ENCODE results near the gene RPL10A. TPM values are rescaled to one million over a fixed set of nuclear protein-coding genes. Genes with fewer than 3 reads are reported as not detected.

Gene RPL10A
- total and polyA plus RNA-seq, 4 donors: 809 to 1,774 (median 855) TPM

DNA sequence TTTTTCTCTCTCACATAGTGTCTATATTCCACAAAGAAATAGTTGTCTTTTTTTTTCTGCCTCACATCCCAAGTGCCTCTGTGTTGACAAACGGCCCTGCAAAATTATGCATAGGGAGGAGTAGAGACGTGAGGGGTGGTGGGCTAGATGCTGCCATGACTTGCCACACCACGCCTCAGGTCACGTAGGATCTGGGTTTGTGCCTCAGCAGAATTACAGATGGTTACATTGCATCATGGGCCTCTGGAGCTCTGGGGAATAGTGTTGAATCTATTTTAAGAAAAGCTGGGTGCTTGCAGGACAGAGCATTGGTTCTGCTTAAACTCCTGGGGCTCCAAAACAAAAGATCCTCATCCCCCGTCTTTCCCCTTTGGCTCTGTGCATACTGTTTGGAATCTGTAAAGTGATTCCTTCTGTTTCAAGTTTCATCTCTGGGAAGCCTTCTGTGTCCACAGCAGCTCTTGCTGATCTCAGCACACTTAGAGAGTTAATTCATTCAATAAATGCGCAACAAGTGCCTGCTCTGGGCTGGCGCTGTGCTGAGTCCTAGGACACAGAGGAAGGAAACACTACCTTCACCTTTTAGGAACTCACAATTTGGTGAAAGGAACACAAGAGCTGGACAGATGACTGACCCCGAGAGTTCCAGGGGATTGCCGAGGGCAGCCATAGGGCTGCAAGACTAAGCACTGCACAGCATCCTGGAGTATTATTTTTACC is 13.7 kb upstream of the RPL10A start:
- Histone ChIP-seq H3K4me3 (ENCODE audit: low read depth, low read length) (no peak overlapping the region), H3K4me1 (ENCODE audit: control insufficient read depth, insufficient read depth, low read length) (peaks cover 15% of the 10 kb centered on the region), H3K27ac (ENCODE audit: low read depth, low read length) (no peak overlapping the region), H3K27me3 (ENCODE audit: control insufficient read depth, insufficient read depth, low read length) (no peaks in the 10 kb centered on the region), H3K36me3 (ENCODE audit: control insufficient read depth, insufficient read depth, low read length) (peaks cover 36% of the 10 kb centered on the region), H3K9me3 (ENCODE audit: control insufficient read depth, insufficient read depth, low read length) (no peaks in the 10 kb centered on the region)
- peak in 1 of 6 donors; percentile 8 for DNase-seq (ENCODE audit: low read depth in 4 of 6, low spot score in 6 of 6)
- 81% methylated on average over 4 of the region's 9 CpGs for WGBS (ENCODE audit: insufficient coverage)

DNA sequence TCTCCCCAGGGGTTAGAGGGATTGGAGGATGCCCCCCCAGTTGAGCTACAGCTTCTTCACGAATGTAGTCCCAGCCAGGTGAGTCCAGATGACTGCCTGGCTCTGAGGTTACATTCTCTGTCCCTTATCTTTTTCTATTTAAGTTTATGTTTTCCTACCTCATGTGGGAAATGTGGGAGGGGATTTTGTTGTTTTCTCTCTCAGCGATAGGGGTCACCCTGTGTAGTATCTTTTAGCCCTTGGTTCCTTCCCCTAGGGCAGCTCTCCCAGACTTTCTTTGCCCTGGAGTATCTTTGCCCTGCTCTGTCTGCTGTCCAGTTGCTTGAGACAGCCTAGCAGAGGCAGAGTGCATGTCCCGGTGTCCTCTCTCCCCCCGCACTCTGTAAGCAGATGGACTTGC is 10.3 kb upstream of the RPL10A start:
- DNase-seq (ENCODE audit: low read depth in 4 of 6, low spot score in 6 of 6): no peak
- Histone ChIP-seq H3K36me3 (ENCODE audit: control insufficient read depth, insufficient read depth, low read length) (peaks cover 58% of the 10 kb centered on the region), H3K27ac (ENCODE audit: low read depth, low read length) (no peak overlapping the region), H3K4me1 (ENCODE audit: control insufficient read depth, insufficient read depth, low read length) (peaks cover 7% of the 10 kb centered on the region), H3K4me3 (ENCODE audit: low read depth, low read length) (no peak overlapping the region), H3K27me3 (ENCODE audit: control insufficient read depth, insufficient read depth, low read length) (no peaks in the 10 kb centered on the region), H3K9me3 (ENCODE audit: control insufficient read depth, insufficient read depth, low read length) (no peaks in the 10 kb centered on the region)
- WGBS (ENCODE audit: insufficient coverage): 77% methylated on average over 3 of the region's 4 CpGs

DNA sequence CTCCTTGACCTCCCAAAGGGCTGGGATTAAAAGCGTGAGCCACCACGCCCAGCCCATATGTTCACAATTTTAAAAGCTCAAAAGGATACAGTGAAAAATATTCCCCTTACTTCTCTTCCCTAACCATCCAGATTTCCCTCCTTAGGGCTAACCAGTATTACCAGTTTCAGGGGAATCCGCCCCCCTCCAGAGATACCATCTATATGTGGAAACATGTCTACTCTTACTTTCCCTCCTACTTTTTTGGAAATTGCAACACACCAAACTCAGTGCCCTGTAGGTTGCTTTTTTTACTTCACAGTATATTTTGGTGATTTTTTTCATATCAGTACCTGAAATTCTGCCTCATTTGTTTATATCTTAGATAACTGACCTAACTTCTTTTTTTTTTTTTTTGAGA is 6.9 kb upstream of the RPL10A start:
- H3K4me3 ChIP-seq (ENCODE audit: low read depth, low read length): no peak overlapping the region
- DNase-seq (ENCODE audit: low read depth in 4 of 6, low spot score in 6 of 6): no peak
- no peaks in the 10 kb centered on the region for H3K27me3 ChIP-seq (ENCODE audit: control insufficient read depth, insufficient read depth, low read length)
- H3K4me1 ChIP-seq (ENCODE audit: control insufficient read depth, insufficient read depth, low read length): no peaks in the 10 kb centered on the region
- no peaks in the 10 kb centered on the region for H3K9me3 ChIP-seq (ENCODE audit: control insufficient read depth, insufficient read depth, low read length)
- H3K27ac ChIP-seq (ENCODE audit: low read depth, low read length): no peak overlapping the region
- peaks cover 57% of the 10 kb centered on the region for H3K36me3 ChIP-seq (ENCODE audit: control insufficient read depth, insufficient read depth, low read length)
- 70% methylated on average over 2 of the region's 3 CpGs for WGBS (ENCODE audit: insufficient coverage)

GRCh38 chr6:35463292-35463691 is 4.9 kb upstream of the RPL10A start:
- no peaks in the 10 kb centered on the region for H3K27me3 ChIP-seq (ENCODE audit: control insufficient read depth, insufficient read depth, low read length)
- WGBS (ENCODE audit: insufficient coverage): 80% methylated on average over 2 of the region's 4 CpGs
- no peak overlapping the region for H3K4me3 ChIP-seq (ENCODE audit: low read depth, low read length)
- no peak for DNase-seq (ENCODE audit: low read depth in 4 of 6, low spot score in 6 of 6)
- peaks cover 7% of the 10 kb centered on the region for H3K4me1 ChIP-seq (ENCODE audit: control insufficient read depth, insufficient read depth, low read length)
- no peaks in the 10 kb centered on the region for H3K9me3 ChIP-seq (ENCODE audit: control insufficient read depth, insufficient read depth, low read length)
- H3K27ac ChIP-seq (ENCODE audit: low read depth, low read length): no peak overlapping the region
- H3K36me3 ChIP-seq (ENCODE audit: control insufficient read depth, insufficient read depth, low read length): peaks cover 46% of the 10 kb centered on the region

DNA sequence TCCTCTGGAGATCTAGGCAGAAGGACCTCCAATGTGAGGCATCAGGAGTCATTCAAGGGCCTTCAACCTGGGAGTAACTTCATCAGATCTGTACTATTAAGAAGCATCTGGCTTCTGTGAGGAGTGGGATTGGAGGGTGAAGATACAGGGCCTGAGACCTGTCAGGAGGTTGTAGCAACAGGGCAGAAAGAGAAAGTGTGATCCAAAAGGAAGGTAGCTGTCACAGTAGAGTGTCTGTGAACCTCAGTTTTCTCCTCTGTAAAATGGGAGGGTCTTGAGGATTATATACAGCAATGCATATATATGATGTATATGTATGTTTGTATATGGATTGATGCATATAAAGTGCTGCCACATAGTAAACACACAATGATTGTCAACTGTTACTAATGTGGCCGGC is 2.6 kb upstream of the RPL10A start:
- Histone ChIP-seq H3K4me1 (ENCODE audit: control insufficient read depth, insufficient read depth, low read length) (peaks cover 30% of the 10 kb centered on the region), H3K9me3 (ENCODE audit: control insufficient read depth, insufficient read depth, low read length) (no peaks in the 10 kb centered on the region), H3K4me3 (ENCODE audit: low read depth, low read length) (no peak overlapping the region), H3K36me3 (ENCODE audit: control insufficient read depth, insufficient read depth, low read length) (peaks cover 29% of the 10 kb centered on the region), H3K27ac (ENCODE audit: low read depth, low read length) (no peak overlapping the region), H3K27me3 (ENCODE audit: control insufficient read depth, insufficient read depth, low read length) (no peaks in the 10 kb centered on the region)
- no CpG with 5 or more reads among the region's 1 CpG for WGBS (ENCODE audit: insufficient coverage)
- DNase-seq (ENCODE audit: low read depth in 4 of 6, low spot score in 6 of 6): no peak

DNA sequence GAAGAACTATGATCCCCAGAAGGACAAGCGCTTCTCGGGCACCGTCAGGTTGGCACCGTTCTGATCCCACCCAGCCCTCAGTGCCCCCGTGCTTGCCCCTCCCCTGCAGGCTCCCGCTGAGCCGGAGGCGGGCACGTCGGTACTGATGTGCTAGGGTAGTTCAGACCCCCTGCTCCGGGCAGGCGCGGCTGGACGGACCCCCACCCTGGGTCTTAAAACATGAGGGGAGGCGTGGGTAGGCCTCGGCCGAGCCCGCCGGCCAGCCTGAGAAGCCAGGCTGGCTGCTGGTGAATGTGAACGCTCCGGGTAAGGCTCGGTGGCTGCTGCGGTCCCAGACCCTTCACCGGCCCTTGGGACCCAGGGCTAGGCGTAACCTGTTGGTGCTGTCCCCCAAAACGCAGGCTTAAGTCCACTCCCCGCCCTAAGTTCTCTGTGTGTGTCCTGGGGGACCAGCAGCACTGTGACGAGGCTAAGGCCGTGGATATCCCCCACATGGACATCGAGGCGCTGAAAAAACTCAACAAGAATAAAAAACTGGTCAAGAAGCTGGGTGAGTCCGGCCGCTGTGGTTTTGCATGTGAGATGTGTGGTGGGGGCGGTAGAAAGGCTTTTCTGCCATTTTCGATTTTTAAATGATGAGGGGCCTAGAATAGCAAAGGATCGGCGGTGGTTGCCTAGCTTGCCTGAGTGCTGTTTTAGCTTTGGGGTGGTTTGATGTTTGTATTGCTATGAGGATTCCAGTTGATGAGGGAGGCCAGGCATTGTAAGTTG is 964 bp downstream of the RPL10A start:
- 2% methylated on average over 37 of the region's 37 CpGs for WGBS (ENCODE audit: insufficient coverage)
- peaks cover 40% of the 10 kb centered on the region for H3K36me3 ChIP-seq (ENCODE audit: control insufficient read depth, insufficient read depth, low read length)
- peak in 1 of 6 donors; percentile 26 for DNase-seq (ENCODE audit: low read depth in 4 of 6, low spot score in 6 of 6)

DNA sequence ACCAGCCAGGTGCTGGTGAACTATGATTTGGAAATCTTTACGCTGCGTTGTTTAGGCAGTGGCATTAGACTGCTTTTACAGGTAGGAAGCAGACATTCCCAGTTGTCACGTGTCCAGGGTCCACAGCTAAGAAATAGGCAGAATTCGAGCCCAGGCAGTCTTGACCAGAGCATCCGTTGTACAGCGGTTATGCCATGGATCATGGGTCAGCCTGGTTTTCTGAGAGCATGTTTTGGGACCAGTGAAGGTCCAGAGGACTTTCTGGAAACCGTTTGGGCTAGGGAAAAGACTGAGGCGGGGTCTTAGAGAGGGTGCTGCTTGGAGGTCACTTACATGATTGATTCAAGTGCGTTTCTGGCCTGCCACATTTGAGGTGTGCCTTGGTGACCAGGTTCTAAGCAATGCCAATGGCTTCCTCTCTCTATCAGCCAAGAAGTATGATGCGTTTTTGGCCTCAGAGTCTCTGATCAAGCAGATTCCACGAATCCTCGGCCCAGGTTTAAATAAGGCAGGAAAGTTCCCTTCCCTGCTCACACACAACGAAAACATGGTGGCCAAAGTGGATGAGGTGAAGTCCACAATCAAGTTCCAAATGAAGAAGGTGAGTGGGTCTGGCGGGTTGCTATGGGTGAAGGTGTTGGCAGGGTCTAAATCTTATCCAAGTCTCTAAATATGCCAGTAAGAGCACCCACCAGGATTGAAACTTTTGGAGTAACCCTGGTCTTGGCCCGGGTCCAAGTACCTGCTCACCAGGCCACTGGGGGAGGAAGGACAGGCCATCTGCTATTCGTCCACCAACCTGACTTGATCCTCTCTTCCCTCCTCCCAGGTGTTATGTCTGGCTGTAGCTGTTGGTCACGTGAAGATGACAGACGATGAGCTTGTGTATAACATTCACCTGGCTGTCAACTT is 1.8 kb downstream of the RPL10A start:
- Histone ChIP-seq H3K9me3 (ENCODE audit: control insufficient read depth, insufficient read depth, low read length) (no peaks in the 10 kb centered on the region), H3K36me3 (ENCODE audit: control insufficient read depth, insufficient read depth, low read length) (peaks cover 48% of the 10 kb centered on the region), H3K4me3 (ENCODE audit: low read depth, low read length) (peak overlapping the region; percentile 93), H3K4me1 (ENCODE audit: control insufficient read depth, insufficient read depth, low read length) (peaks cover 36% of the 10 kb centered on the region), H3K27me3 (ENCODE audit: control insufficient read depth, insufficient read depth, low read length) (no peaks in the 10 kb centered on the region), H3K27ac (ENCODE audit: low read depth, low read length) (no peak overlapping the region)
- 38% methylated on average over 11 of the region's 18 CpGs for WGBS (ENCODE audit: insufficient coverage)
- no peak for DNase-seq (ENCODE audit: low read depth in 4 of 6, low spot score in 6 of 6)

More for the DNA sequence above, 964 bp downstream of the RPL10A start:
- Histone ChIP-seq H3K4me1 (ENCODE audit: control insufficient read depth, insufficient read depth, low read length) (peaks cover 36% of the 10 kb centered on the region), H3K4me3 (ENCODE audit: low read depth, low read length) (peak overlapping the region; percentile 93), H3K27me3 (ENCODE audit: control insufficient read depth, insufficient read depth, low read length) (no peaks in the 10 kb centered on the region), H3K27ac (ENCODE audit: low read depth, low read length) (peak overlapping the region; percentile 94), H3K9me3 (ENCODE audit: control insufficient read depth, insufficient read depth, low read length) (no peaks in the 10 kb centered on the region)

GRCh38 chr6:35470663-35471120 is 2.5 kb downstream of the RPL10A start:
- H3K4me3 ChIP-seq (ENCODE audit: low read depth, low read length): no peak overlapping the region
- no peaks in the 10 kb centered on the region for H3K27me3 ChIP-seq (ENCODE audit: control insufficient read depth, insufficient read depth, low read length)
- H3K27ac ChIP-seq (ENCODE audit: low read depth, low read length): no peak overlapping the region
- no peaks in the 10 kb centered on the region for H3K9me3 ChIP-seq (ENCODE audit: control insufficient read depth, insufficient read depth, low read length)
- no peak for DNase-seq (ENCODE audit: low read depth in 4 of 6, low spot score in 6 of 6)
- H3K4me1 ChIP-seq (ENCODE audit: control insufficient read depth, insufficient read depth, low read length): peaks cover 36% of the 10 kb centered on the region
- H3K36me3 ChIP-seq (ENCODE audit: control insufficient read depth, insufficient read depth, low read length): peaks cover 53% of the 10 kb centered on the region
- 67% methylated on average over 1 of the region's 3 CpGs for WGBS (ENCODE audit: insufficient coverage)

GRCh38 chr6:35471836-35472345 is 3.7 kb downstream of the RPL10A start:
- peaks cover 53% of the 10 kb centered on the region for H3K36me3 ChIP-seq (ENCODE audit: control insufficient read depth, insufficient read depth, low read length)
- H3K27me3 ChIP-seq (ENCODE audit: control insufficient read depth, insufficient read depth, low read length): no peaks in the 10 kb centered on the region
- peaks cover 36% of the 10 kb centered on the region for H3K4me1 ChIP-seq (ENCODE audit: control insufficient read depth, insufficient read depth, low read length)
- H3K9me3 ChIP-seq (ENCODE audit: control insufficient read depth, insufficient read depth, low read length): no peaks in the 10 kb centered on the region
- H3K27ac ChIP-seq (ENCODE audit: low read depth, low read length): no peak overlapping the region
- WGBS (ENCODE audit: insufficient coverage): 77% methylated on average over 6 of the region's 8 CpGs
- no peak for DNase-seq (ENCODE audit: low read depth in 4 of 6, low spot score in 6 of 6)
- no peak overlapping the region for H3K4me3 ChIP-seq (ENCODE audit: low read depth, low read length)

Measured in spinal cord (tissue), 10 donors.